ENCODE measurements around the gene RPP21. TPM values are rescaled to one million over a fixed set of nuclear protein-coding genes. Genes with fewer than 3 reads are reported as not detected.
A peak's percentile ranks its signal among the peaks of the same experiment; 100 is the strongest.

Gene RPP21
- total and polyA plus RNA-seq, 2 of the 8 experiments (the other 6 are each of a cell fraction or from before 2014, with no cell fraction given) = 63.0 to 219 TPM

DNA sequence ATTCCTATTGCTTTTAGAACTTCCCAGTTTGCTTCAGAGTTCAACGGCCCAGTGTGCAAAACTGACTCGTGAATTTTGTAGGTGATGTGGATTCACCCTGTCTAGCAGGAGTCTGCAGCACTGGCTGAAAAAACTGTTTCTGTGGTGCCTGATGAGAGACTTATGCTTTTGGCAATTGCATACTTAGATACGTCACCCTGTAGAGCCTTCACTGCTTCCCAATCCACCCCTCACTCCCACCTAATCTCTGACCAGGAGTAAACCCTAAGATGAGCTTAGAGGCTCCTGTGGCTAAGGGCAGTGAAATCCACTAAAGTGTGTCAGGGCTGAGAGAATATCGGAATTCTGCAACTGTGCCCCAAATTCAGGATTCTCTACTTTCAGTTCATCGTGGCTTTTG, 14.3 kb downstream of the RPP21 start:
- Histone ChIP-seq H2AK5ac (ENCODE audit: low read depth, low read length) (no peak overlapping the region), H3K23me2 (ENCODE audit: low read depth, low read length) (peaks cover 5% of the 10 kb centered on the region), H4K8ac (ENCODE audit: extremely low read depth, insufficient read depth, low read length) (no peak overlapping the region), H3K9me3 (ENCODE audit: insufficient read depth in 2 of 2, low read depth in 1 of 2, low read length in 1 of 2) (no peaks in the 10 kb centered on the region), H3K79me1 (ENCODE audit: low read depth, low read length) (no peaks in the 10 kb centered on the region), H3K4me2 (ENCODE audit: insufficient read depth in 1 of 2, low read depth in 2 of 2, low read length in 2 of 2) (no peak overlapping the region), H3K27me3 (replicated peaks in 1 of 4; ENCODE audit: control insufficient read depth in 3 of 4, extremely low read depth in 1 of 4, insufficient read depth in 3 of 4, low read length in 3 of 4) (peaks cover 0 to 4% (median 2%) of the 10 kb centered on the region in 4 experiments; a peak in 3 of 7 replicates), H2BK120ac (replicated peaks; ENCODE audit: low read depth, low read length) (no peak overlapping the region), H3K23ac (ENCODE audit: insufficient read length) (no peak overlapping the region), H2AFZ (ENCODE audit: low read length) (no peak overlapping the region), H3K4ac (replicated peaks; ENCODE audit: insufficient read length, low read depth, low read length) (no peak overlapping the region), H4K91ac (replicated peaks; ENCODE audit: insufficient read length, low read length) (no peak overlapping the region), H2BK5ac (ENCODE audit: low read depth, low read length) (no peak overlapping the region), H2BK15ac (ENCODE audit: low read length) (no peak overlapping the region), H3K27ac (ENCODE audit: low read depth, low read length) (no peak overlapping the region), H3K36me3 (ENCODE audit: control insufficient read depth in 2 of 4, insufficient read depth in 4 of 4, low read length in 3 of 4) (no peaks in the 10 kb centered on the region), H4K20me1 (replicated peaks in 1 of 2; ENCODE audit: control insufficient read depth in 1 of 2, insufficient read depth in 2 of 2, low read length in 2 of 2) (no peaks in the 10 kb centered on the region), H2BK12ac (ENCODE audit: low read depth, low read length) (no peak overlapping the region), H3K18ac (ENCODE audit: extremely low read depth, low read length) (no peak overlapping the region), H3K79me2 (ENCODE audit: control insufficient read depth in 1 of 2, insufficient read depth in 2 of 2, low read length in 2 of 2) (no peaks in the 10 kb centered on the region), H4K5ac (ENCODE audit: insufficient read length, low read depth, low read length) (no peak overlapping the region), H3K9ac (replicated peaks in 1 of 4; ENCODE audit: extremely low read depth in 1 of 4, low read depth in 3 of 4, low read length in 3 of 4) (no peak overlapping the region), H3K4me1 (replicated peaks in 1 of 4; ENCODE audit: control insufficient read depth in 3 of 4, insufficient read depth in 4 of 4, low read length in 3 of 4) (peaks cover 0 to 6% (median 2%) of the 10 kb centered on the region in 4 experiments; a peak in 4 of 7 replicates), H2BK20ac (ENCODE audit: low read length) (0 out of 2 replicates have a peak overlapping the region, but pooled peaks have one; percentile 6), H3K56ac (replicated peaks; ENCODE audit: insufficient read length, low read depth, low read length) (no peak overlapping the region), H3K14ac (ENCODE audit: insufficient read length) (no peak overlapping the region), H3K4me3 (ENCODE audit: extremely low read depth in 1 of 4, insufficient read depth in 2 of 4, low read depth in 3 of 4, low read length in 4 of 4) (no peak overlapping the region)
- CTCF ChIA-PET (ENCODE audit: partially characterized antibody) = interaction anchor here (0.6 to 3.6 kb wide), 7 partner anchors 8 to 139 kb away, joined by 3 to 32 read pairs (median 9); no protein-coding TSS in a partner anchor
- 91% methylated on average over 5 of the region's 5 CpGs; no CpG with 5 or more reads in 1 of the 2 experiments for WGBS, 2 experiments (ENCODE audit: extremely low coverage in 1 of 2, insufficient coverage in 1 of 2, insufficient read length in 1 of 2, insufficient replicate concordance in 2 of 2, low coverage in 1 of 2, low lambda C conversion rate in 2 of 2, missing lambda C conversion rate in 1 of 2)
- DNase-seq (ENCODE audit: low read depth in 1 of 2, low spot score in 2 of 2) (no peak), FAIRE-seq (no peak)
- POLR2A ChIA-PET (ENCODE audit: partially characterized antibody) = interaction anchor here (0.6 to 2.1 kb wide), 4 partner anchors 33 to 145 kb away, joined by 3 to 8 read pairs (median 5); partner anchors contain the start of genes TRIM26 and TRIM39
- TF ChIP-seq SP4 (IDR thresholded peaks at IDR 0.05; ENCODE audit: low read length) (no peak), KDM4A (IDR thresholded peaks at IDR 0.05; ENCODE audit: low read depth, low read length, severe bottlenecking) (no peak), BCL11A (IDR thresholded peaks at IDR 0.05; ENCODE audit: low read depth in 2 of 2, low read length in 2 of 2) (no peak), POLR2AphosphoS5 (IDR thresholded peaks at IDR 0.05; ENCODE audit: low read depth, low read length) (no peak), TCF12 (IDR thresholded peaks at IDR 0.05; ENCODE audit: low read depth, low read length) (no peak), TEAD4 (IDR thresholded peaks at IDR 0.05; ENCODE audit: low read depth, low read length) (no peak), RNF2 (IDR thresholded peaks at IDR 0.05; ENCODE audit: borderline replicate concordance, low read depth, low read length, missing control alignments, poor library complexity, severe bottlenecking) (no peak)
- TF ChIP-seq, protein P1, sequence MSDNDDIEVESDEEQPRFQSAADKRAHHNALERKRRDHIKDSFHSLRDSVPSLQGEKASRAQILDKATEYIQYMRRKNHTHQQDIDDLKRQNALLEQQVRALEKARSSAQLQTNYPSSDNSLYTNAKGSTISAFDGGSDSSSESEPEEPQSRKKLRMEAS (IDR thresholded peaks at IDR 0.05) = no peak
- TF ChIP-seq, protein P2, sequence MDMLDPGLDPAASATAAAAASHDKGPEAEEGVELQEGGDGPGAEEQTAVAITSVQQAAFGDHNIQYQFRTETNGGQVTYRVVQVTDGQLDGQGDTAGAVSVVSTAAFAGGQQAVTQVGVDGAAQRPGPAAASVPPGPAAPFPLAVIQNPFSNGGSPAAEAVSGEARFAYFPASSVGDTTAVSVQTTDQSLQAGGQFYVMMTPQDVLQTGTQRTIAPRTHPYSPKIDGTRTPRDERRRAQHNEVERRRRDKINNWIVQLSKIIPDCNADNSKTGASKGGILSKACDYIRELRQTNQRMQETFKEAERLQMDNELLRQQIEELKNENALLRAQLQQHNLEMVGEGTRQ (IDR thresholded peaks at IDR 0.05; ENCODE audit: low read length) = no peak

Data from H1 (cell line).